H9 (cell line): ENCODE measurements around the gene ITIH2. TPM values are rescaled to one million over a fixed set of nuclear protein-coding genes. Genes with fewer than 3 reads are reported as not detected.

Experiments
- DNase-seq: peaks from one replicate; pipeline ENCODE4 v3.0.0-alpha.2; 2017
- H2AFZ ChIP-seq: one replicate; pipeline ENCODE4 v1.6.1; 2013; ENCODE audit warnings: mild to moderate bottlenecking, low read length, control low read depth, moderate library complexity
- H2AK5ac ChIP-seq: 2 replicates; pipeline ENCODE4 v1.6.1; 2013; ENCODE audit warnings: low read length, control low read depth, mixed read lengths; ENCODE audit not compliant: insufficient read length
- H2BK120ac ChIP-seq: one replicate; pipeline ENCODE4 v1.6.1; 2013; ENCODE audit warnings: low read depth, mild to moderate bottlenecking, low read length, control low read depth, inconsistent platforms; ENCODE audit not compliant: poor library complexity, severe bottlenecking
- H2BK12ac ChIP-seq: 2 replicates; pipeline ENCODE4 v1.6.1; 2013; ENCODE audit warnings: low read length, control low read depth, mixed read lengths, low read depth; ENCODE audit not compliant: insufficient read length
- H2BK15ac ChIP-seq: 2 replicates; pipeline ENCODE4 v1.6.1; 2013; ENCODE audit warnings: low read depth, low read length, control low read depth
- H2BK20ac ChIP-seq: one replicate; pipeline ENCODE4 v1.6.1; 2013; ENCODE audit warnings: low read depth, mild to moderate bottlenecking, low read length, control low read depth, inconsistent platforms; ENCODE audit not compliant: poor library complexity, severe bottlenecking
- H2BK5ac ChIP-seq: 2 replicates; pipeline ENCODE4 v1.6.1; 2013; ENCODE audit warnings: low read length, control low read depth, mixed read lengths; ENCODE audit not compliant: insufficient read length
- H3K14ac ChIP-seq: 2 replicates; pipeline ENCODE4 v1.6.1; 2013; ENCODE audit warnings: low read length, control low read depth; ENCODE audit not compliant: insufficient read depth
- H3K18ac ChIP-seq: 2 replicates; pipeline ENCODE4 v1.6.1; 2013; ENCODE audit warnings: low read depth, mild to moderate bottlenecking, mixed read lengths, low read length, control low read depth; ENCODE audit not compliant: insufficient read length
- H3K23ac ChIP-seq: 2 replicates; pipeline ENCODE4 v1.6.1; 2013; ENCODE audit warnings: low read length, control low read depth, mixed read lengths, low read depth; ENCODE audit not compliant: insufficient read length
- H3K23me2 ChIP-seq: 2 replicates; pipeline ENCODE4 v1.6.1; 2013; ENCODE audit warnings: low read depth, mild to moderate bottlenecking, mixed read lengths, low read length, control low read depth; ENCODE audit not compliant: insufficient read length, poor library complexity, severe bottlenecking
- H3K27ac ChIP-seq: 2 replicates; pipeline ENCODE4 v1.5.1; 2013; ENCODE audit warnings: low read length, control low read depth, mixed read lengths, low read depth; ENCODE audit not compliant: insufficient read length
- H3K27me3 ChIP-seq: 2 replicates; pipeline ENCODE4 v1.6.1; 2013; ENCODE audit warnings: low read length, control low read depth, inconsistent platforms; ENCODE audit not compliant: insufficient read depth
- H3K4ac ChIP-seq: 2 replicates; pipeline ENCODE4 v1.6.1; 2013; ENCODE audit warnings: low read depth, mild to moderate bottlenecking, control low read depth, inconsistent platforms, low read length, moderate library complexity
- H3K4me1 ChIP-seq: 2 replicates; pipeline ENCODE4 v1.6.1; 2013; ENCODE audit warnings: low read length, control low read depth, inconsistent platforms; ENCODE audit not compliant: insufficient read depth
- H3K4me2 ChIP-seq: 2 replicates; pipeline ENCODE4 v1.6.1; 2013; ENCODE audit warnings: low read length, control low read depth, mixed read lengths; ENCODE audit not compliant: insufficient read length, insufficient read depth
- H3K56ac ChIP-seq: 2 replicates; pipeline ENCODE4 v1.6.1; 2013; ENCODE audit warnings: low read depth, mild to moderate bottlenecking, mixed read lengths, low read length, control low read depth; ENCODE audit not compliant: insufficient read length
- H3K79me1 ChIP-seq: 2 replicates; pipeline ENCODE4 v1.6.1; 2013; ENCODE audit warnings: low read depth, mild to moderate bottlenecking, moderate library complexity, low read length, control low read depth, inconsistent platforms; ENCODE audit not compliant: insufficient read depth, poor library complexity, severe bottlenecking
- H3K79me2 ChIP-seq: 2 replicates; pipeline ENCODE4 v1.6.1; 2013; ENCODE audit warnings: low read length, control low read depth, inconsistent platforms; ENCODE audit not compliant: insufficient read depth
- H3K9ac ChIP-seq: 2 replicates; pipeline ENCODE4 v1.6.1; 2013; ENCODE audit warnings: low read length, control low read depth, mixed read lengths; ENCODE audit not compliant: insufficient read length; ENCODE audit errors: extremely low read depth
- H3K9me3 ChIP-seq: one replicate; pipeline ENCODE4 v1.6.1; 2013; ENCODE audit warnings: low read depth, low read length, inconsistent platforms; ENCODE audit not compliant: control insufficient read depth
- H3T11ph ChIP-seq: one replicate; pipeline ENCODE4 v1.6.1; 2013; ENCODE audit warnings: mild to moderate bottlenecking, low read length, control low read depth, inconsistent platforms
- H4K20me1 ChIP-seq: one replicate; pipeline ENCODE4 v1.6.1; 2013; ENCODE audit not compliant: control insufficient read depth, insufficient read length, insufficient read depth
- H4K5ac ChIP-seq: 2 replicates; pipeline ENCODE4 v1.6.1; 2013; ENCODE audit warnings: low read depth, mild to moderate bottlenecking, mixed read lengths, low read length, control low read depth; ENCODE audit not compliant: insufficient read length
- H4K8ac ChIP-seq: replicated peaks from 2 replicates; pipeline ENCODE4 v1.6.1; 2013; ENCODE audit warnings: low read length, control low read depth, mixed read lengths, low read depth; ENCODE audit not compliant: insufficient read length
- H4K91ac ChIP-seq: 2 replicates; pipeline ENCODE4 v1.6.1; 2013; ENCODE audit warnings: low read depth, mild to moderate bottlenecking, moderate library complexity, mixed read lengths, low read length, control low read depth; ENCODE audit not compliant: insufficient read length
- H3K27ac Mint-ChIP-seq, 3 experiments: 2 replicates in 2 of 3; 3 replicates in 1 of 3; pipeline ENCODE4 v1.8.0; 2020 to 2021; ENCODE audit warnings: mixed read lengths in 3 of 3, mild to moderate bottlenecking in 1 of 3, moderate library complexity in 1 of 3
- H3K27me3 Mint-ChIP-seq: 2 replicates; pipeline ENCODE4 v1.8.0; 2021; ENCODE audit warnings: low read depth, mild to moderate bottlenecking, moderate library complexity, mixed read lengths
- H3K36me3 Mint-ChIP-seq, 3 experiments: 2 replicates in 2 of 3; 3 replicates in 1 of 3; pipeline ENCODE4 v1.8.0; 2020 to 2021; ENCODE audit warnings: low read depth in 3 of 3, mixed read lengths in 3 of 3; ENCODE audit not compliant: insufficient read depth in 1 of 3
- H3K4me1 Mint-ChIP-seq, 2 experiments: 2 replicates each; pipeline ENCODE4 v1.8.0; 2020; ENCODE audit warnings: mixed read lengths in 2 of 2
- H3K4me3 Mint-ChIP-seq, 2 experiments: 2 replicates in 1 of 2; 3 replicates in 1 of 2; pipeline ENCODE4 v1.8.0; 2020 to 2021; ENCODE audit warnings: mild to moderate bottlenecking in 2 of 2, mixed read lengths in 2 of 2, moderate library complexity in 1 of 2
- H3K9me3 Mint-ChIP-seq, 2 experiments: 2 replicates in 1 of 2; 3 replicates in 1 of 2; pipeline ENCODE4 v1.8.0; 2020; ENCODE audit warnings: mild to moderate bottlenecking in 2 of 2, mixed read lengths in 2 of 2, moderate library complexity in 1 of 2
- WGBS: extraction: QIAGEN DNeasy Blood & Tissue Kit; methylation state at CpG from one replicate; pipeline ENCODE4 v1.1.7; 2013; ENCODE audit warnings: missing lambda C conversion rate, low lambda C conversion rate, mixed read lengths; ENCODE audit not compliant: insufficient read length; ENCODE audit errors: extremely low coverage; 5-methylcytosine and 5-hydroxymethylcytosine counted together
- total RNA-seq: library from RNA; stranded (reverse); gene quantifications from 2 replicates; pipeline ENCODE4 v1.2.1, GENCODE V29; 2021
- TF ChIP-seq, protein P1 (sequence below): fragments of 200-600 bp; sonication (generic); conservative IDR thresholded peaks from 3 replicates; pipeline ENCODE4 v1.8.0; 2021; ENCODE audit warnings: antibody characterized with exemption, mild to moderate bottlenecking

Gene ITIH2
- total RNA-seq, 1 experiment from 2014 or later, result not detected

DNA sequence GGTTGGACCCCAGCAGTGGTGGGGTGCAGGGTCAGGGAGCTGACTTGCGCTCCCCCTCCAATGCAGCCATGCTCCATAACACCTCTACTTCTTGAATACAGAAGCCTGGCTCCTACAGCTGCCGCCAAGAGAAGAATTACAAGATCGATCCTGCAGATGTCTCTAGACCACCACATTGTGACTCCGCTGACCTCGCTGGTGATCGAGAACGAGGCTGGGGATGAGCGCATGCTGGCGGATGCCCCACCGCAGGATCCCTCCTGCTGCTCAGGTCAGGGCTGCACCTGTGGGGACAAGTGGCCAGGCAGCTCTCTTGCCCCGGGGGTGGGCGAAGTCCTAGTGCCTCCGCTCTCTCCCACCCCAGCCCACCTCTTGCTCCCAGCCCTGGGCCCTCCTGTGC, 31.7 kb downstream of the ITIH2 start:
- Histone ChIP-seq H3K79me2 (no peaks in the 10 kb centered on the region), H4K5ac (no peak overlapping the region), H3K56ac (no peak overlapping the region), H2BK20ac (no peak overlapping the region), H2AFZ (no peak overlapping the region), H3K23ac (no peak overlapping the region), H4K8ac (no peak overlapping the region), H4K20me1 (no peaks in the 10 kb centered on the region), H3K4me2 (no peak overlapping the region), H2BK120ac (no peak overlapping the region), H3T11ph (no peak overlapping the region), H3K9me3 (no peaks in the 10 kb centered on the region), H3K9ac (no peak overlapping the region), H2BK12ac (no peak overlapping the region), H2BK5ac (no peak overlapping the region), H3K4ac (no peak overlapping the region), H3K27me3 (no peaks in the 10 kb centered on the region), H4K91ac (no peak overlapping the region), H2AK5ac (no peak overlapping the region), H3K4me1 (no peaks in the 10 kb centered on the region), H3K14ac (no peak overlapping the region; the same call in 1 of the 2 replicates), H3K23me2 (no peaks in the 10 kb centered on the region), H3K18ac (no peak overlapping the region), H2BK15ac (no peak overlapping the region), H3K79me1 (no peaks in the 10 kb centered on the region), H3K27ac (no peak overlapping the region)
- Mint-ChIP-seq H3K36me3 (no peaks in the 10 kb centered on the region), H3K27me3 (peaks cover 2% of the 10 kb centered on the region; the same call in 1 of the 2 replicates), H3K27ac (no peak overlapping the region; a peak in 1 of 7 replicates), H3K9me3 (no peaks in the 10 kb centered on the region; a peak in 1 of 5 replicates), H3K4me1 (no peaks in the 10 kb centered on the region), H3K4me3 (no peak overlapping the region)
- TF ChIP-seq, protein P1, sequence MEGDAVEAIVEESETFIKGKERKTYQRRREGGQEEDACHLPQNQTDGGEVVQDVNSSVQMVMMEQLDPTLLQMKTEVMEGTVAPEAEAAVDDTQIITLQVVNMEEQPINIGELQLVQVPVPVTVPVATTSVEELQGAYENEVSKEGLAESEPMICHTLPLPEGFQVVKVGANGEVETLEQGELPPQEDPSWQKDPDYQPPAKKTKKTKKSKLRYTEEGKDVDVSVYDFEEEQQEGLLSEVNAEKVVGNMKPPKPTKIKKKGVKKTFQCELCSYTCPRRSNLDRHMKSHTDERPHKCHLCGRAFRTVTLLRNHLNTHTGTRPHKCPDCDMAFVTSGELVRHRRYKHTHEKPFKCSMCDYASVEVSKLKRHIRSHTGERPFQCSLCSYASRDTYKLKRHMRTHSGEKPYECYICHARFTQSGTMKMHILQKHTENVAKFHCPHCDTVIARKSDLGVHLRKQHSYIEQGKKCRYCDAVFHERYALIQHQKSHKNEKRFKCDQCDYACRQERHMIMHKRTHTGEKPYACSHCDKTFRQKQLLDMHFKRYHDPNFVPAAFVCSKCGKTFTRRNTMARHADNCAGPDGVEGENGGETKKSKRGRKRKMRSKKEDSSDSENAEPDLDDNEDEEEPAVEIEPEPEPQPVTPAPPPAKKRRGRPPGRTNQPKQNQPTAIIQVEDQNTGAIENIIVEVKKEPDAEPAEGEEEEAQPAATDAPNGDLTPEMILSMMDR, result peak; percentile 32; the same call in 1 of the 3 replicates
- DNase-seq, result peak; percentile 42
- no CpG with 5 or more reads among the region's 13 CpGs for whole genome bisulfite sequencing
